ENCODE measurements around the gene TNFRSF25. TPM values are rescaled to one million over a fixed set of nuclear protein-coding genes. Genes with fewer than 3 reads are reported as not detected.

The TNFRSF25 gene
- total and polyA plus RNA-seq, 2 donors (not counting 3 experiments of a cell fraction or from before 2014, with no cell fraction given) = 33.9 to 38.8 TPM

DNA sequence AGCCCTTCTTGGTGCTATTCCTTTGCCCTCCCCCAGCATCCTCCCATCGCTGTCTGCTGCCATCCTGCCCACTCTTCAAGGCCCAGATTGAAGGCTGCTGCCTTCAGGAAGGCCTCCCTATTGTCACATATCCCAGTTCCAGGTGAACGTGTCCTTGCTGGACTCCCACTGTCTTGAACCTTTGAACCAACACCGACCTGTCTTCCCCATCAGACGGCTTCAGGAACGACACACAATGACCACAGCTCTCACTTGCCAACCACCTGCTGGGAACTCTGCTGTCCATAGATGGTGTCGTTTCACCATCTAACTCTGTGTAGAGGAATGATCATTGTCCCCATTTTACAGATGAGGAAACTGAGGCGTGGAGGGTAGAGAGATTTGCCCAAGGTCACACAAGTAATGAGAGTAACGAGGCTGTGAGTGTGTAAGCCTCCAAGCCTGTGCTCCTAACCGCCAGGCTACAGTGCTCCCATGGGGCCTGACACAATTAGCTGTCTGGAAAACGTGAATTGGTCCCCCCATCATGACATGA is 35.4 kb upstream of the TNFRSF25 start:
- Histone ChIP-seq H3K9me3 (replicated peaks; ENCODE audit: control insufficient read depth, insufficient read depth, low read length) (no peaks in the 10 kb centered on the region), H3K79me2 (ENCODE audit: control insufficient read depth, insufficient read depth, low read length) (no peaks in the 10 kb centered on the region), H3K9ac (replicated peaks; ENCODE audit: extremely low read depth, insufficient read depth, low read length) (no peak overlapping the region), H3K36me3 (ENCODE audit: control insufficient read depth in 2 of 2, extremely low read depth in 1 of 2, insufficient read depth in 2 of 2, low read length in 2 of 2) (no peaks in the 10 kb centered on the region), H3K4me3 (replicated peaks in 1 of 3; ENCODE audit: insufficient read depth in 1 of 3, low read depth in 1 of 3, low read length in 3 of 3) (no peak overlapping the region), H3K9me1 (replicated peaks; ENCODE audit: control insufficient read depth, extremely low read depth, insufficient read depth, low read length) (no peaks in the 10 kb centered on the region), H3K4me2 (ENCODE audit: insufficient read depth, low read length) (no peak overlapping the region), H3K27me3 (ENCODE audit: control insufficient read depth in 2 of 2, insufficient read depth in 2 of 2, low read length in 2 of 2) (no peaks in the 10 kb centered on the region), H2AFZ (ENCODE audit: low read depth, low read length) (no peak overlapping the region), H3K27ac (ENCODE audit: insufficient read depth, low read depth, low read length) (no peak overlapping the region), H4K20me1 (replicated peaks; ENCODE audit: control insufficient read depth, extremely low read depth, insufficient read depth, low read length) (no peaks in the 10 kb centered on the region), H3K4me1 (ENCODE audit: control insufficient read depth, extremely low read depth, insufficient read depth, low read length) (peaks cover 5% of the 10 kb centered on the region)
- intact Hi-C loops (cut with micrococcal nuclease) = no loop called here
- FAIRE-seq = no peak
- TF ChIP-seq, protein P1, sequence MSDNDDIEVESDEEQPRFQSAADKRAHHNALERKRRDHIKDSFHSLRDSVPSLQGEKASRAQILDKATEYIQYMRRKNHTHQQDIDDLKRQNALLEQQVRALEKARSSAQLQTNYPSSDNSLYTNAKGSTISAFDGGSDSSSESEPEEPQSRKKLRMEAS (IDR thresholded peaks at IDR 0.05; ENCODE audit: insufficient read depth, insufficient read length) = no peak
- TF ChIP-seq POLR2AphosphoS5 (IDR thresholded peaks at IDR 0.05; ENCODE audit: insufficient read depth, low read depth, low read length) (no peak), MYC (IDR thresholded peaks at IDR 0.05; ENCODE audit: low read depth, low read length) (no peak), POLR2A (IDR thresholded peaks at IDR 0.05; ENCODE audit: low read depth, low read length) (no peak), EZH2 (IDR thresholded peaks at IDR 0.05; ENCODE audit: borderline replicate concordance, low read depth, low read length, severe bottlenecking) (no peak), FOS (IDR thresholded peaks at IDR 0.05; ENCODE audit: borderline replicate concordance, insufficient read depth, low read length) (no peak), JUN (IDR thresholded peaks at IDR 0.05; ENCODE audit: borderline replicate concordance, insufficient read depth, insufficient read length, low read depth) (no peak), GATA2 (IDR thresholded peaks at IDR 0.05; ENCODE audit: insufficient read depth, insufficient read length, low read depth, low read length) (no peak)
- TF ChIP-seq, protein P2, sequence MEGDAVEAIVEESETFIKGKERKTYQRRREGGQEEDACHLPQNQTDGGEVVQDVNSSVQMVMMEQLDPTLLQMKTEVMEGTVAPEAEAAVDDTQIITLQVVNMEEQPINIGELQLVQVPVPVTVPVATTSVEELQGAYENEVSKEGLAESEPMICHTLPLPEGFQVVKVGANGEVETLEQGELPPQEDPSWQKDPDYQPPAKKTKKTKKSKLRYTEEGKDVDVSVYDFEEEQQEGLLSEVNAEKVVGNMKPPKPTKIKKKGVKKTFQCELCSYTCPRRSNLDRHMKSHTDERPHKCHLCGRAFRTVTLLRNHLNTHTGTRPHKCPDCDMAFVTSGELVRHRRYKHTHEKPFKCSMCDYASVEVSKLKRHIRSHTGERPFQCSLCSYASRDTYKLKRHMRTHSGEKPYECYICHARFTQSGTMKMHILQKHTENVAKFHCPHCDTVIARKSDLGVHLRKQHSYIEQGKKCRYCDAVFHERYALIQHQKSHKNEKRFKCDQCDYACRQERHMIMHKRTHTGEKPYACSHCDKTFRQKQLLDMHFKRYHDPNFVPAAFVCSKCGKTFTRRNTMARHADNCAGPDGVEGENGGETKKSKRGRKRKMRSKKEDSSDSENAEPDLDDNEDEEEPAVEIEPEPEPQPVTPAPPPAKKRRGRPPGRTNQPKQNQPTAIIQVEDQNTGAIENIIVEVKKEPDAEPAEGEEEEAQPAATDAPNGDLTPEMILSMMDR (IDR thresholded peaks at IDR 0.05; ENCODE audit: extremely low read depth in 1 of 2, insufficient read depth in 1 of 2, low read depth in 1 of 2, low read length in 2 of 2) = no peak
- ChIA-PET POLR2A (no interaction called here), CTCF (interaction anchor here (1.2 to 5.6 kb wide), 4 partner anchors 11 to 254 kb away, joined by 3 to 36 read pairs (median 10); partner anchors contain the start of gene PLEKHG5)
- no TSS peak for BruUV-seq (replicated peaks)
- dilution Hi-C loops (cut with MboI; ENCODE audit: extremely low pct_ligation_motif_present, low sequenced_read_pairs) = no loop called here
- DNase-seq (ENCODE audit: low read depth, low spot score) = no peak
